Measurements from ENCODE around the gene LENG8.

Gene LENG8

DNA sequence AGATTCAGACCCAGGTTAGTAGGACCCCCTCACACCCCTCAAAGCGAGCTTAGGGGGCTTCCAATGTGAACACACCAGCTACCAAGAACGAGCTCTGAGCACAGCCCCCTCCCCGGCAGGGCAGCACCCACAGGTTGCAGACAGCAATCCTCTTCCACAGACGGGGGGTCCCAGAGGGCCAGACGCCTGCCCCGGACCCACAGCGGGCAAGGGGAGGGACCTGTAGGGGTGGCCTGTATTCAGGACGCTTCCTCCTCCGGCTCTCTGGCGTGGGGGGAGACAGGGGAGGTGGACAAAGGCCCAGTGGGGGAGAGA is 29.0 kb upstream of the LENG8 start:
- peak overlapping the region; percentile 67 for H2BK5ac ChIP-seq (ENCODE audit: low read length)
- peaks cover 30% of the 10 kb centered on the region for H3K79me1 ChIP-seq (ENCODE audit: low read depth, low read length)
- H2BK120ac ChIP-seq (ENCODE audit: low read depth, low read length): no peak overlapping the region
- DNase-seq (ENCODE audit: low spot score): no peak
- peak overlapping the region; percentile 99 for H2AK5ac ChIP-seq (ENCODE audit: low read depth, low read length)
- H3K4ac ChIP-seq (ENCODE audit: low read length): no peak overlapping the region
- no peak overlapping the region for H3K9ac ChIP-seq (ENCODE audit: low read depth, low read length, poor library complexity)
- H3K23ac ChIP-seq (ENCODE audit: low read depth, low read length, poor library complexity): no peak overlapping the region
- H3K4me2 ChIP-seq (ENCODE audit: insufficient read depth, low read length, poor library complexity, severe bottlenecking): no peak overlapping the region
- no peak overlapping the region for H2BK12ac ChIP-seq (ENCODE audit: low read length)
- H4K91ac ChIP-seq (ENCODE audit: low read depth, low read length, poor library complexity): no peak overlapping the region
- H2AFZ ChIP-seq (ENCODE audit: low read length): peak overlapping the region; percentile 72
- H3K4me3 ChIP-seq (ENCODE audit: low read length in 2 of 2): peak overlapping the region in 1 of 2 donors; percentile 15
- no peak overlapping the region for H3K14ac ChIP-seq (ENCODE audit: low read length)
- H3K9me3 ChIP-seq (replicated peaks in 1 of 2; ENCODE audit: control insufficient read depth in 2 of 2, insufficient read depth in 1 of 2, low read depth in 1 of 2, low read length in 2 of 2): peaks cover 0 to 2% of the 10 kb centered on the region in 2 donors
- H3K4me1 ChIP-seq (ENCODE audit: control insufficient read depth in 2 of 2, insufficient read depth in 1 of 2, low read depth in 1 of 2, low read length in 2 of 2): peaks cover 42 to 53% of the 10 kb centered on the region in 2 donors
- H3K36me3 ChIP-seq (replicated peaks in 1 of 2; ENCODE audit: control insufficient read depth in 2 of 2, insufficient read depth in 2 of 2, low read length in 2 of 2): peaks cover 31 to 43% of the 10 kb centered on the region in 2 donors
- no peaks in the 10 kb centered on the region for H3K27me3 ChIP-seq (ENCODE audit: control insufficient read depth in 3 of 3, insufficient read depth in 3 of 3, low read depth in 1 of 3, low read length in 3 of 3)
- no peak overlapping the region for H2BK15ac ChIP-seq (ENCODE audit: low read length)
- peak overlapping the region; percentile 91 for H3K27ac ChIP-seq (replicated peaks; ENCODE audit: low read length)
- H3K18ac ChIP-seq (ENCODE audit: low read length): peak overlapping the region; percentile 89
- peak overlapping the region; percentile 70 for H4K8ac ChIP-seq (ENCODE audit: low read depth, low read length)
- WGBS, 2 donors (ENCODE audit: extremely low coverage in 2 of 2, insufficient read length in 2 of 2, insufficient replicate concordance in 1 of 2): no CpG with 5 or more reads among the region's 10 CpGs

DNA sequence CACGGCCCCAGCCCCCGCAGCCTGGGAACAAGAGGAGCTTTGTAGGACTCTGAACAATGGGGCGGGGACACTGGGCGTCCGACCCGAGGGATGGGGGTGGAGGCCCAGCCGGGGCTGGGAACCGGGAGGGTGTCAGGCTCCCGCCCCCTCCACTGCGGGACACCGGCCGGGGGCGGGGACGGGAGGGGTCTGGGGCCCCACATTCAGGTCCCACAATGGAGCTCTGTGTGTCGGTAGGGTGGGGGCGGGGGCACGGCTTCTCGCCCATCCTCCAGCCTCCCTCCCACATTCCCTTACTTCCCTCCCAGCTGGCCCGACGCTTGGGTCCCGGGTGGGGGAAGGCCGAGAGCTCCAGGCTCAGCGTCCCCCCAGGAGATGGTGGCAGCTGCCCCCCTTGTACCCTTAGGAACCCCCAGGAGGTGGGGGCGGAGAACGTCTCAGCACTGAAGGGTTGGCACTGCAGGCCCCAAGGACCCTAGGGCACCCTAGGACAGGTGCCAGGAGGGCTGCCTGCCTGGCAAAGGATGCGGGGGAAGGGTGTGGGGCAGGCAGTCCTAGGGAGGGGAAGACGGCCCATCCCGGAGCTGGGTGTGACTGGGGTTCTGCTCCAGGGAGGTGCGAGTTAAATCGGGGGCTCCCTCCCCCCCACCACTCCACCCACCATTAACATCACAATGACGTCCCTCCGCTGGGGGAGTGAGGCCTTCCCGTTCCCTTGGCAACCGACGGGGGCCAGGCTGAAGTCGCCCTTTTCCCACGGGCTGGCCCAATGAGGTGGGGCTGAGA is 28.4 kb upstream of the LENG8 start:
- peak overlapping the region; percentile 100 for H4K8ac ChIP-seq (ENCODE audit: low read depth, low read length)
- H2BK5ac ChIP-seq (ENCODE audit: low read length): peak overlapping the region; percentile 100
- peak overlapping the region; percentile 95 for H3K4ac ChIP-seq (ENCODE audit: low read length)
- H3K4me2 ChIP-seq (ENCODE audit: insufficient read depth, low read length, poor library complexity, severe bottlenecking): peak overlapping the region; percentile 85
- H2BK120ac ChIP-seq (ENCODE audit: low read depth, low read length): peak overlapping the region; percentile 95
- H2BK15ac ChIP-seq (ENCODE audit: low read length): no peak overlapping the region
- H3K14ac ChIP-seq (ENCODE audit: low read length): no peak overlapping the region
- peak overlapping the region; percentile 99 for H3K18ac ChIP-seq (ENCODE audit: low read length)
- no peak overlapping the region for H2BK12ac ChIP-seq (ENCODE audit: low read length)
- H3K79me1 ChIP-seq (ENCODE audit: low read depth, low read length): peaks cover 30% of the 10 kb centered on the region
- peak; percentile 95 for DNase-seq (ENCODE audit: low spot score)
- peak overlapping the region; percentile 98 for H3K27ac ChIP-seq (replicated peaks; ENCODE audit: low read length)
- H2AK5ac ChIP-seq (ENCODE audit: low read depth, low read length): peak overlapping the region; percentile 98
- no peak overlapping the region for H3K23ac ChIP-seq (ENCODE audit: low read depth, low read length, poor library complexity)
- H4K91ac ChIP-seq (ENCODE audit: low read depth, low read length, poor library complexity): peak overlapping the region; percentile 100
- H3K36me3 ChIP-seq (replicated peaks in 1 of 2; ENCODE audit: control insufficient read depth in 2 of 2, insufficient read depth in 2 of 2, low read length in 2 of 2): peaks cover 31 to 46% of the 10 kb centered on the region in 2 donors
- peak overlapping the region; percentile 20 to 28 for H3K4me3 ChIP-seq (ENCODE audit: low read length in 2 of 2)
- no CpG with 5 or more reads among the region's 37 CpGs for WGBS, 2 donors (ENCODE audit: extremely low coverage in 2 of 2, insufficient read length in 2 of 2, insufficient replicate concordance in 1 of 2)
- peaks cover 0 to 2% of the 10 kb centered on the region in 2 donors for H3K9me3 ChIP-seq (replicated peaks in 1 of 2; ENCODE audit: control insufficient read depth in 2 of 2, insufficient read depth in 1 of 2, low read depth in 1 of 2, low read length in 2 of 2)
- H3K27me3 ChIP-seq (ENCODE audit: control insufficient read depth in 3 of 3, insufficient read depth in 3 of 3, low read depth in 1 of 3, low read length in 3 of 3): no peaks in the 10 kb centered on the region
- H2AFZ ChIP-seq (ENCODE audit: low read length): peak overlapping the region; percentile 72
- peaks cover 42 to 53% of the 10 kb centered on the region in 2 donors for H3K4me1 ChIP-seq (ENCODE audit: control insufficient read depth in 2 of 2, insufficient read depth in 1 of 2, low read depth in 1 of 2, low read length in 2 of 2)
- H3K9ac ChIP-seq (ENCODE audit: low read depth, low read length, poor library complexity): peak overlapping the region; percentile 85

DNA sequence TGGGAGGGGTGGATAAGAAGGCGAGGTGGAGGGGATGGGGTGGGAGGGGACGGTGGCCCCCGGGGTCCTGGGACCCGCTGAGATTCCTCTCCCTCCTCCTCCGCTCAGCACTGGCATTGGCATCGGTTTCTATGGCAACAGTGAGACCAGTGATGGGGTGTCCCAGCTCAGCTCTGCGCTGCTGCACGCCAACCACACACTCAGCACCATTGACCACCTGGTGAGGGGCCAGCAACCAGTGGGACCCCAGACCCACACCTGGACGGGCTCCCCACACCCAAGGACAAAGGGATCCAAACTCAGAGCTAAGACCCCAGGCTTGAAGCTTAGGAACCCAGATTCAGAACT is 27.9 kb upstream of the LENG8 start:
- Histone ChIP-seq H3K4me1 (ENCODE audit: control insufficient read depth in 2 of 2, insufficient read depth in 1 of 2, low read depth in 1 of 2, low read length in 2 of 2) (peaks cover 45 to 53% of the 10 kb centered on the region in 2 donors), H3K23ac (ENCODE audit: low read depth, low read length, poor library complexity) (peak overlapping the region; percentile 25), H3K27ac (replicated peaks; ENCODE audit: low read length) (peak overlapping the region; percentile 98), H3K18ac (ENCODE audit: low read length) (peak overlapping the region; percentile 97), H2AK5ac (ENCODE audit: low read depth, low read length) (peak overlapping the region; percentile 99), H3K9me3 (replicated peaks in 1 of 2; ENCODE audit: control insufficient read depth in 2 of 2, insufficient read depth in 1 of 2, low read depth in 1 of 2, low read length in 2 of 2) (peaks cover 0 to 2% of the 10 kb centered on the region in 2 donors), H3K27me3 (ENCODE audit: control insufficient read depth in 3 of 3, insufficient read depth in 3 of 3, low read depth in 1 of 3, low read length in 3 of 3) (no peaks in the 10 kb centered on the region), H2BK15ac (ENCODE audit: low read length) (peak overlapping the region; percentile 95), H2BK12ac (ENCODE audit: low read length) (peak overlapping the region; percentile 98), H3K9ac (ENCODE audit: low read depth, low read length, poor library complexity) (peak overlapping the region; percentile 45), H2BK5ac (ENCODE audit: low read length) (peak overlapping the region; percentile 100), H3K79me1 (ENCODE audit: low read depth, low read length) (peaks cover 33% of the 10 kb centered on the region), H2BK120ac (ENCODE audit: low read depth, low read length) (peak overlapping the region; percentile 99), H3K4me2 (ENCODE audit: insufficient read depth, low read length, poor library complexity, severe bottlenecking) (peak overlapping the region; percentile 85), H3K4me3 (ENCODE audit: low read length in 2 of 2) (peak overlapping the region in 1 of 2 donors; percentile 54), H3K4ac (ENCODE audit: low read length) (peak overlapping the region; percentile 29), H4K91ac (ENCODE audit: low read depth, low read length, poor library complexity) (peak overlapping the region; percentile 86), H4K8ac (ENCODE audit: low read depth, low read length) (no peak overlapping the region), H2AFZ (ENCODE audit: low read length) (peak overlapping the region; percentile 72), H3K14ac (ENCODE audit: low read length) (no peak overlapping the region), H3K36me3 (replicated peaks in 1 of 2; ENCODE audit: control insufficient read depth in 2 of 2, insufficient read depth in 2 of 2, low read length in 2 of 2) (peaks cover 35 to 50% of the 10 kb centered on the region in 2 donors)
- no CpG with 5 or more reads among the region's 9 CpGs for WGBS, 2 donors (ENCODE audit: extremely low coverage in 2 of 2, insufficient read length in 2 of 2, insufficient replicate concordance in 1 of 2)
- no peak for DNase-seq (ENCODE audit: low spot score)

DNA sequence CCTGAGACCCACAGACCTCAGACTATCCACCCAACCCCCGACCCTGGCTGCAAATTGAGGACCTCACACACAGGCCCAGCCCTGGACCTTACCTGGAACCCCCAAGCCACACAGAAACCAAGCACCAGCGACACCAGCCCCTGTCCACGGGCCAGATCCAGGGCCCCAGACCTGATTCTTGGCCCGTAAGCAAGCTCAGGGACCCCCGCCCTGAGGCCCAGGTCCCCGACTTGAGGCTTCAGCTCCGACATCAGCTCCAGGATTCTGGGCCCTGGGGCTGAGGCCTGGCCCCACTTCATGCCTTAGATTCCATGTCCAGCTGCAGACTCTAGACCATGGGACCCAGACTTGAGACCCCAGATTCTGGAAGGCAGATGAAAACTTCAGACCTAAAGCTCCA is 27.5 kb upstream of the LENG8 start:
- Histone ChIP-seq H3K4ac (ENCODE audit: low read length) (peak overlapping the region; percentile 93), H3K14ac (ENCODE audit: low read length) (no peak overlapping the region), H3K4me2 (ENCODE audit: insufficient read depth, low read length, poor library complexity, severe bottlenecking) (peak overlapping the region; percentile 85), H3K36me3 (replicated peaks in 1 of 2; ENCODE audit: control insufficient read depth in 2 of 2, insufficient read depth in 2 of 2, low read length in 2 of 2) (peaks cover 39 to 54% of the 10 kb centered on the region in 2 donors), H2BK12ac (ENCODE audit: low read length) (peak overlapping the region; percentile 98), H3K27me3 (ENCODE audit: control insufficient read depth in 3 of 3, insufficient read depth in 3 of 3, low read depth in 1 of 3, low read length in 3 of 3) (no peaks in the 10 kb centered on the region), H3K27ac (replicated peaks; ENCODE audit: low read length) (peak overlapping the region; percentile 92), H2BK15ac (ENCODE audit: low read length) (peak overlapping the region; percentile 95), H2AK5ac (ENCODE audit: low read depth, low read length) (peak overlapping the region; percentile 99), H3K18ac (ENCODE audit: low read length) (peak overlapping the region; percentile 97), H3K79me1 (ENCODE audit: low read depth, low read length) (peaks cover 35% of the 10 kb centered on the region), H4K91ac (ENCODE audit: low read depth, low read length, poor library complexity) (peak overlapping the region; percentile 90), H4K8ac (ENCODE audit: low read depth, low read length) (no peak overlapping the region), H3K9ac (ENCODE audit: low read depth, low read length, poor library complexity) (peak overlapping the region; percentile 45), H2AFZ (ENCODE audit: low read length) (no peak overlapping the region), H3K4me3 (ENCODE audit: low read length in 2 of 2) (no peak overlapping the region), H3K23ac (ENCODE audit: low read depth, low read length, poor library complexity) (peak overlapping the region; percentile 25), H3K9me3 (replicated peaks in 1 of 2; ENCODE audit: control insufficient read depth in 2 of 2, insufficient read depth in 1 of 2, low read depth in 1 of 2, low read length in 2 of 2) (peaks cover 0 to 2% of the 10 kb centered on the region in 2 donors), H2BK120ac (ENCODE audit: low read depth, low read length) (peak overlapping the region; percentile 99), H2BK5ac (ENCODE audit: low read length) (peak overlapping the region; percentile 100), H3K4me1 (ENCODE audit: control insufficient read depth in 2 of 2, insufficient read depth in 1 of 2, low read depth in 1 of 2, low read length in 2 of 2) (peaks cover 49 to 55% of the 10 kb centered on the region in 2 donors)
- no CpG with 5 or more reads among the region's 7 CpGs for WGBS, 2 donors (ENCODE audit: extremely low coverage in 2 of 2, insufficient read length in 2 of 2, insufficient replicate concordance in 1 of 2)
- DNase-seq (ENCODE audit: low spot score): no peak
